Measurements from ENCODE around the gene HARS2. TPM values are rescaled to one million over a fixed set of nuclear protein-coding genes. Genes with fewer than 3 reads are reported as not detected.

The HARS2 gene
- polyA plus RNA-seq, 3 donors, result 43.1 to 62.8 (median 55.1) TPM

Other genes with a start within 250 kb of the HARS2 start
- gene EIF4EBP3, start 143.8 kb upstream of the HARS2 start, polyA plus RNA-seq (ENCODE audit: insufficient read length in 3 of 3), result 10 to 100 TPM; 10.6 to 15.0 (median 11.9) TPM
- 10 to 100 TPM; 26.8 to 31.7 (median 27.0) TPM for gene SRA1, start 134.0 kb upstream of the HARS2 start, polyA plus RNA-seq (ENCODE audit: insufficient read length in 3 of 3)
- gene APBB3, start 126.9 kb upstream of the HARS2 start, polyA plus RNA-seq (ENCODE audit: insufficient read length in 3 of 3), result 10 to 100 TPM; 31.8 to 65.7 (median 61.0) TPM
- 10 to 100 TPM; 77.1 to 87.2 (median 85.2) TPM for gene SLC35A4, start 126.6 kb upstream of the HARS2 start, polyA plus RNA-seq (ENCODE audit: insufficient read length in 3 of 3)
- 10 to 100 TPM in 2 of 3 donors, 1 to 10 TPM in 1; 8.4 to 10.6 (median 10.3) TPM for gene CD14, start 58.3 kb upstream of the HARS2 start, polyA plus RNA-seq (ENCODE audit: insufficient read length in 3 of 3)
- 10 to 100 TPM; 16.5 to 25.0 (median 22.1) TPM for gene TMCO6, start 52.0 kb upstream of the HARS2 start, polyA plus RNA-seq (ENCODE audit: insufficient read length in 3 of 3)
- gene NDUFA2, start 43.8 kb upstream of the HARS2 start, polyA plus RNA-seq (ENCODE audit: insufficient read length in 3 of 3), result 10 to 100 TPM; 83.0 to 99.7 (median 99.4) TPM
- gene IK, start 43.6 kb upstream of the HARS2 start, polyA plus RNA-seq (ENCODE audit: insufficient read length in 3 of 3), result 100 to 1,000 TPM; 147 to 180 (median 177) TPM
- 10 to 100 TPM; 14.4 to 19.2 (median 18.6) TPM for gene WDR55, start 26.6 kb upstream of the HARS2 start, polyA plus RNA-seq (ENCODE audit: insufficient read length in 3 of 3)
- gene DND1, start 17.9 kb upstream of the HARS2 start, polyA plus RNA-seq (ENCODE audit: insufficient read length in 3 of 3), result under 1 TPM in 2 of 3 donors, not detected in 1; 0.44 to 0.58 TPM
- gene HARS1, start 85 bp upstream of the HARS2 start, polyA plus RNA-seq (ENCODE audit: insufficient read length in 3 of 3), result 10 to 100 TPM; 67.5 to 81.8 (median 75.1) TPM
- gene ZMAT2, start 9.0 kb downstream of the HARS2 start, polyA plus RNA-seq (ENCODE audit: insufficient read length in 3 of 3), result 100 to 1,000 TPM in 2 of 3 donors, 10 to 100 TPM in 1; 97.1 to 131 (median 127) TPM
- gene PCDHA1, start 94.7 kb downstream of the HARS2 start, polyA plus RNA-seq (ENCODE audit: insufficient read length in 3 of 3), result under 1 TPM in 1 of 3 donors, not detected in 2; 0.15 TPM
- under 1 TPM; 0.18 to 0.32 (median 0.20) TPM for gene PCDHA2, start 103.4 kb downstream of the HARS2 start, polyA plus RNA-seq (ENCODE audit: insufficient read length in 3 of 3)
- under 1 TPM; 0.33 to 0.40 (median 0.38) TPM for gene PCDHA3, start 109.6 kb downstream of the HARS2 start, polyA plus RNA-seq (ENCODE audit: insufficient read length in 3 of 3)
- gene PCDHA4, start 115.6 kb downstream of the HARS2 start, polyA plus RNA-seq (ENCODE audit: insufficient read length in 3 of 3), result 1 to 10 TPM in 1 of 3 donors, under 1 TPM in 2; 0.73 to 1.2 (median 0.81) TPM
- gene PCDHA5, start 130.2 kb downstream of the HARS2 start, polyA plus RNA-seq (ENCODE audit: insufficient read length in 3 of 3), result under 1 TPM; 0.09 to 0.18 (median 0.14) TPM
- gene PCDHA6, start 136.5 kb downstream of the HARS2 start, polyA plus RNA-seq (ENCODE audit: insufficient read length in 3 of 3), result under 1 TPM; 0.25 to 0.37 (median 0.32) TPM
- under 1 TPM; 0.19 to 0.47 (median 0.34) TPM for gene PCDHA7, start 142.8 kb downstream of the HARS2 start, polyA plus RNA-seq (ENCODE audit: insufficient read length in 3 of 3)
- under 1 TPM in 1 of 3 donors, not detected in 2; 0.10 TPM for gene PCDHA8, start 149.7 kb downstream of the HARS2 start, polyA plus RNA-seq (ENCODE audit: insufficient read length in 3 of 3)
- gene PCDHA9, start 156.9 kb downstream of the HARS2 start, polyA plus RNA-seq (ENCODE audit: insufficient read length in 3 of 3), result under 1 TPM; 0.03 to 0.08 (median 0.06) TPM
- gene PCDHA10, start 164.4 kb downstream of the HARS2 start, polyA plus RNA-seq (ENCODE audit: insufficient read length in 3 of 3), result under 1 TPM; 0.33 to 0.59 (median 0.39) TPM
- under 1 TPM; 0.05 to 0.24 (median 0.18) TPM for gene PCDHA11, start 177.5 kb downstream of the HARS2 start, polyA plus RNA-seq (ENCODE audit: insufficient read length in 3 of 3)
- gene PCDHA12, start 183.9 kb downstream of the HARS2 start, polyA plus RNA-seq (ENCODE audit: insufficient read length in 3 of 3), result under 1 TPM in 2 of 3 donors, not detected in 1; 0.07 to 0.14 TPM
- under 1 TPM in 1 of 3 donors, not detected in 2; 0.07 TPM for gene PCDHA13, start 190.7 kb downstream of the HARS2 start, polyA plus RNA-seq (ENCODE audit: insufficient read length in 3 of 3)
- under 1 TPM; 0.06 to 0.10 (median 0.06) TPM for gene PCDHAC1, start 234.8 kb downstream of the HARS2 start, polyA plus RNA-seq (ENCODE audit: insufficient read length in 3 of 3)